Sigmoid colon (tissue), 3 donors: Measurements from ENCODE around the gene HOXB8.

Experiments
- CTCF ChIP-seq, 4 experiments: fragments of 450-650 bp in 3 of 4; fragments of 200-600 bp in 1 of 4; IDR thresholded peaks; one replicate each; pipeline ENCODE4 v1.5.1; 2016 to 2019; ENCODE audit warnings: antibody characterized with exemption in 4 of 4, mild to moderate bottlenecking in 3 of 4, moderate library complexity in 2 of 4
- POLR2A ChIP-seq, 2 donors: fragments of 450-650 bp; IDR thresholded peaks; one replicate each; pipeline ENCODE4 v1.6.1; 2016; ENCODE audit warnings: antibody characterized with exemption in 2 of 2, mild to moderate bottlenecking in 2 of 2, moderate library complexity in 2 of 2

GRCh38 chr17:48622857-48623256 lies 7.8 kb upstream of the HOXB8 start:
- no peak for TF ChIP-seq CTCF (IDR thresholded peaks at IDR 0.05)
- TF ChIP-seq POLR2A (IDR thresholded peaks at IDR 0.05): no peak
